K562 (cell line): ENCODE measurements around the gene ZSCAN22. TPM values are rescaled to one million over a fixed set of nuclear protein-coding genes. Genes with fewer than 3 reads are reported as not detected.

ENCODE experiments used
- E2F3 ChIP-seq: fragments of 250-450 bp; sonication (Bioruptor Pico); IDR thresholded peaks from 2 replicates; pipeline ENCODE4 v1.4.0; 2020; ENCODE audit warnings: mild to moderate bottlenecking
- ERF ChIP-seq: fragments of 450-650 bp; formaldehyde crosslinking; IDR thresholded peaks from 2 replicates; pipeline ENCODE4 v1.4.0; 2020; ENCODE audit warnings: mild to moderate bottlenecking, mixed read lengths
- KLF13 ChIP-seq: fragments of 450-650 bp; IDR thresholded peaks from 2 replicates; pipeline ENCODE4 v1.6.1; 2016; ENCODE audit warnings: missing genetic modification characterization, low read depth, mild to moderate bottlenecking, missing compliant biosample characterization, moderate library complexity, borderline replicate concordance
- MEF2A ChIP-seq: IDR thresholded peaks from 2 replicates; pipeline ENCODE4 v1.6.1; 2011; ENCODE audit warnings: low read depth, mild to moderate bottlenecking, low read length, moderate library complexity; ENCODE audit not compliant: control insufficient read depth
- MTF1 ChIP-seq: fragments of 250-450 bp; sonication (Bioruptor Pico); IDR thresholded peaks from 2 replicates; pipeline ENCODE4 v1.9.0; 2021; ENCODE audit warnings: moderate library complexity, mild to moderate bottlenecking, inconsistent platforms, borderline replicate concordance
- PHF20 ChIP-seq: fragments of 450-650 bp; IDR thresholded peaks from 2 replicates; pipeline ENCODE4 v1.6.1; 2018; ENCODE audit not compliant: partially characterized antibody
- RCOR1 ChIP-seq, 2 experiments: IDR thresholded peaks; 2 replicates each; pipeline ENCODE4 v1.6.1; 2012; ENCODE audit warnings: low read depth in 2 of 2, low read length in 2 of 2, borderline replicate concordance in 1 of 2, improper control_type of control experiment in 1 of 2
- ZNF124 ChIP-seq: sonication (generic); formaldehyde crosslinking; IDR thresholded peaks from 2 replicates; pipeline ENCODE4 v1.8.1; 2022; ENCODE audit warnings: missing genetic modification reagents
- ZNF174 ChIP-seq: fragments of 250-450 bp; sonication (Bioruptor Pico); IDR thresholded peaks from 2 replicates; pipeline ENCODE4 v1.4.0; 2020; ENCODE audit warnings: mild to moderate bottlenecking
- ZNF76 ChIP-seq: fragments of 250-450 bp; sonication (Bioruptor Pico); IDR thresholded peaks from 2 replicates; pipeline ENCODE4 v1.4.0; 2020; ENCODE audit warnings: mild to moderate bottlenecking, moderate library complexity, borderline replicate concordance
- polyA plus RNA-seq, 8 experiments: library from polyadenylated mRNA; depleted of rRNA in 4 of 8; stranded (reverse) in 5 of 8; unstranded in 3 of 8; fragments of >200 nt; fragmentation: Nextera tagmentation in 2 of 8; fragmentation: Illumina TruSeq in 1 of 8; extraction: Ambion mirVana in 2 of 8; extraction: Trizol in 1 of 8; gene quantifications; 2 replicates each; pipeline versions ENCODE4 v1.2.1 to v1.2.3, GENCODE V29; 2011 to 2014; ENCODE audit warnings: inconsistent platforms in 1 of 8, missing spikeins in 1 of 8
- total RNA-seq, 7 experiments: library from RNA; depleted of rRNA in 6 of 7; stranded (reverse); fragments of >200 nt in 6 of 7; fragmentation: Illumina TruSeq in 2 of 7; extraction: Trizol in 2 of 7; gene quantifications; 2 replicates each; pipeline versions ENCODE4 v1.2.1 to v1.2.3, GENCODE V29; 2011 to 2021; ENCODE audit warnings: low replicate concordance in 1 of 7
- TF ChIP-seq, protein P1 (sequence below): sonication (generic); formaldehyde crosslinking; IDR thresholded peaks from 2 replicates; pipeline ENCODE4 v1.8.1; 2023; ENCODE audit warnings: mild to moderate bottlenecking, missing genetic modification reagents
- TF ChIP-seq, protein P2 (sequence below): fragments of 250-450 bp; sonication (Bioruptor Pico); IDR thresholded peaks from 2 replicates; pipeline ENCODE4 v1.5.0; 2021; ENCODE audit warnings: mild to moderate bottlenecking, moderate library complexity
- TF ChIP-seq, protein P3 (sequence below): sonication (generic); IDR thresholded peaks from 2 replicates; pipeline ENCODE4 v1.6.1; 2016
- TF ChIP-seq, protein P4 (sequence below), 3 experiments: fragments of 200-800 bp in 1 of 3; fragments of 250-450 bp in 1 of 3; fragments of 450-650 bp in 1 of 3; sonication (Bioruptor Pico) in 1 of 3; sonication (Bioruptor generic) in 1 of 3; formaldehyde crosslinking in 1 of 3; IDR thresholded peaks; 2 replicates each; pipeline versions ENCODE4 v1.6.1 to v1.8.0; 2016 to 2022; ENCODE audit warnings: mild to moderate bottlenecking in 2 of 3, missing genetic modification characterization in 2 of 3, missing compliant biosample characterization in 1 of 3, moderate library complexity in 1 of 3

Gene ZSCAN22
- total and polyA plus RNA-seq, 9 of the 15 experiments (the other 6 are each of a cell fraction or from before 2014, with no cell fraction given), result 0.98 to 5.3 (median 3.0) TPM

DNA sequence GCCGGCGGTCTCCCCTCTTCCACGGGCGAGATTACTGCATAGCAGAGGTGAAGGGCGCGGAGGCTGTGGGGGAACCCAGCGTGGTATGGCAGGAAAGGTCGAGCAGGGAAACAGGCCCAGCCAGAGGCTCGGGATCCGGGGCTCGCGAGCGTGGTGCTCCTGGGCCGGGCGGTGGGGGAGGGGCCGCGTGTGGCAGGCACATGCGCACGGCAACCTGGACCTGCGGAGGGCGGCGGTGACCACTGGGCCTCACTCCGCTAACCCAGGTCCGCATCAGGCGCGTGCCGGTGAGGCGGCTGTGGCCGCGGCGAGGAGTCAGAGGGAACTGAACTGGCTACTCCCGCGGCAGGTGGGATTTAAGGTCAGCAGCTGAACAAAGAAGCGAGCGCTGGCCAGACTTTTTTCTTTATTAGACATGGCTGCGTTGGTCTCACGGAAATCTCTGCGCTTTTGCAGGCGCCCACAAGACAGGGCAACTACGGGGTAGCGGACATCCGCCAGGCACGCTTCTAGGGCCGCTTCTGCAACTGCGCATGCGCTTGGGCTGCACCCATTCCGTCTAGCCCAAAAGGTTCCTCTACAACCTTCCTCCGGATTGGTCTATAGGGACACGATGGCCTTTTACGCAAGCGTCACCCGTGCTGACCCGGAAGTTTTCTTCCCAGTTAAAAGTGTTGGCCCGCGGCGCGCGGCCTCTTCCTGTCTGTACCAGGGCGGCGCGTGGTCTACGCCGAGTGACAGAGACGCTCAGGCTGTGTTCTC lies 60.0 kb downstream of the ZSCAN22 start, which contains the start of gene RPS5 (continued):
- TF ChIP-seq, protein P1, sequence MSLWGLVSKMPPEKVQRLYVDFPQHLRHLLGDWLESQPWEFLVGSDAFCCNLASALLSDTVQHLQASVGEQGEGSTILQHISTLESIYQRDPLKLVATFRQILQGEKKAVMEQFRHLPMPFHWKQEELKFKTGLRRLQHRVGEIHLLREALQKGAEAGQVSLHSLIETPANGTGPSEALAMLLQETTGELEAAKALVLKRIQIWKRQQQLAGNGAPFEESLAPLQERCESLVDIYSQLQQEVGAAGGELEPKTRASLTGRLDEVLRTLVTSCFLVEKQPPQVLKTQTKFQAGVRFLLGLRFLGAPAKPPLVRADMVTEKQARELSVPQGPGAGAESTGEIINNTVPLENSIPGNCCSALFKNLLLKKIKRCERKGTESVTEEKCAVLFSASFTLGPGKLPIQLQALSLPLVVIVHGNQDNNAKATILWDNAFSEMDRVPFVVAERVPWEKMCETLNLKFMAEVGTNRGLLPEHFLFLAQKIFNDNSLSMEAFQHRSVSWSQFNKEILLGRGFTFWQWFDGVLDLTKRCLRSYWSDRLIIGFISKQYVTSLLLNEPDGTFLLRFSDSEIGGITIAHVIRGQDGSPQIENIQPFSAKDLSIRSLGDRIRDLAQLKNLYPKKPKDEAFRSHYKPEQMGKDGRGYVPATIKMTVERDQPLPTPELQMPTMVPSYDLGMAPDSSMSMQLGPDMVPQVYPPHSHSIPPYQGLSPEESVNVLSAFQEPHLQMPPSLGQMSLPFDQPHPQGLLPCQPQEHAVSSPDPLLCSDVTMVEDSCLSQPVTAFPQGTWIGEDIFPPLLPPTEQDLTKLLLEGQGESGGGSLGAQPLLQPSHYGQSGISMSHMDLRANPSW (CRISPR knock-in tag), result no peak
- TF ChIP-seq, protein P2, sequence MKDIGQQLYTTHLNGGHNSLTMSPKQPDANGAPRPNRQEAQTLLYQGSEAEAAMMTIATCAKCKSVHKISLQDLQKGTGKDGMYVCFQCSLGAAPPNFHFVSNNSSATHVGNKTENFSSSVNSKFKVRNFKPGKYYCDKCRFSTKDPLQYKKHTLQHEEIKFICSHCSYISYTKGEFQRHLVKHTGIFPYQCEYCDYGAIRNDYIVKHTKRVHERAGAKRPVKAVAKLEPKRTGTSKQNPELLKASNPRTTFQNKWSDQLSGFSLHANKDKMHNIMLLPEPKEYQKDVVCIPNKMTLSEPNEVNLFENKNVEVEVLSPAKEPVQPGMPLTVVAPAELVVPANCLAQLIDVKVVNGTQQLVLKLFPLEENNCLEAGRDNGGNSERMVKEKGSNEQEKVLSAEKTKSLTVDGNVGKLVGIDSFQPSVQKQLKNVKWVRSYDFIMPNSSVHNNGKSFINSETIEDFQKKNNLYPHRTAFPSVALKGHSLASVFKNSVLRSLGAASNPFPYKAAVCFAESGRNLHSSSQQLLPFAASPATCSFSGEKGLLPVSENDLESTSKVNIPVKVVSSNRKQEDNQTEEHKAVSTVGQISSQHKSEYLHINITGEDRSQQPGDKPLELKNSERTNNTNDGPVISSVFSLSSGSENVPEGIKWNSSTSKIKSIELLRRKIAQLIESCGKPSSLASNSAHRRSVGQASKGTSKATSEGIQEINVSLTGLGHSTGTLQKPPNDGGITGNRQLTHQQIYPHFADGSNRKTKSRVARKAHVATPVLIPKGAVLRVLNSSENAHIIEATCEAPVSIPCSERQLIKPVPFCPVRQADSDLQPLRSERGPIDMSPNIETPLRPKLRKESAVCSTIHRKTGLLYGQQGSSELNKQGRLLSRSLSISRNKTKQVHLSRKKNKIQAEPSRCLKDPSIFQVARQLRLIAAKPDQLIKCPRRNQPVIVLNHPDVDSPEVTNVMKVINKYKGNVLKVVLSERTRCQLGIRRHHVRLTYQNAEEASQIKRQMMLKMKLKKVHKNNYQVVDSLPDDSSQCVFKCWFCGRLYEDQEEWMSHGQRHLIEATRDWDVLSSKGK, result no peak
- TF ChIP-seq KLF13 (tag) (peak; percentile 13; the same call in 1 of the 2 replicates), ZNF174 (CRISPR knock-in tag) (no peak), E2F3 (CRISPR knock-in tag) (0 out of 2 replicates have a peak, but pooled peaks have one; percentile 11), ZNF124 (CRISPR knock-in tag) (no peak), MTF1 (CRISPR knock-in tag) (no peak), PHF20 (peak; percentile 60), MEF2A (peak; percentile 22; the same call in 1 of the 2 replicates), ZNF76 (CRISPR knock-in tag) (peak; percentile 78; the same call in 1 of the 2 replicates), RCOR1 (IDR thresholded peaks at IDR 0.05; ENCODE audit: borderline replicate concordance in 1 of 2, low read depth in 2 of 2, low read length in 2 of 2) (no peak), ERF (CRISPR knock-in tag) (peak; percentile 85; the same call in 1 of the 2 replicates)
- TF ChIP-seq, protein P3, sequence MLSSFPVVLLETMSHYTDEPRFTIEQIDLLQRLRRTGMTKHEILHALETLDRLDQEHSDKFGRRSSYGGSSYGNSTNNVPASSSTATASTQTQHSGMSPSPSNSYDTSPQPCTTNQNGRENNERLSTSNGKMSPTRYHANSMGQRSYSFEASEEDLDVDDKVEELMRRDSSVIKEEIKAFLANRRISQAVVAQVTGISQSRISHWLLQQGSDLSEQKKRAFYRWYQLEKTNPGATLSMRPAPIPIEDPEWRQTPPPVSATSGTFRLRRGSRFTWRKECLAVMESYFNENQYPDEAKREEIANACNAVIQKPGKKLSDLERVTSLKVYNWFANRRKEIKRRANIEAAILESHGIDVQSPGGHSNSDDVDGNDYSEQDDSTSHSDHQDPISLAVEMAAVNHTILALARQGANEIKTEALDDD, result no peak
- TF ChIP-seq, protein P4, sequence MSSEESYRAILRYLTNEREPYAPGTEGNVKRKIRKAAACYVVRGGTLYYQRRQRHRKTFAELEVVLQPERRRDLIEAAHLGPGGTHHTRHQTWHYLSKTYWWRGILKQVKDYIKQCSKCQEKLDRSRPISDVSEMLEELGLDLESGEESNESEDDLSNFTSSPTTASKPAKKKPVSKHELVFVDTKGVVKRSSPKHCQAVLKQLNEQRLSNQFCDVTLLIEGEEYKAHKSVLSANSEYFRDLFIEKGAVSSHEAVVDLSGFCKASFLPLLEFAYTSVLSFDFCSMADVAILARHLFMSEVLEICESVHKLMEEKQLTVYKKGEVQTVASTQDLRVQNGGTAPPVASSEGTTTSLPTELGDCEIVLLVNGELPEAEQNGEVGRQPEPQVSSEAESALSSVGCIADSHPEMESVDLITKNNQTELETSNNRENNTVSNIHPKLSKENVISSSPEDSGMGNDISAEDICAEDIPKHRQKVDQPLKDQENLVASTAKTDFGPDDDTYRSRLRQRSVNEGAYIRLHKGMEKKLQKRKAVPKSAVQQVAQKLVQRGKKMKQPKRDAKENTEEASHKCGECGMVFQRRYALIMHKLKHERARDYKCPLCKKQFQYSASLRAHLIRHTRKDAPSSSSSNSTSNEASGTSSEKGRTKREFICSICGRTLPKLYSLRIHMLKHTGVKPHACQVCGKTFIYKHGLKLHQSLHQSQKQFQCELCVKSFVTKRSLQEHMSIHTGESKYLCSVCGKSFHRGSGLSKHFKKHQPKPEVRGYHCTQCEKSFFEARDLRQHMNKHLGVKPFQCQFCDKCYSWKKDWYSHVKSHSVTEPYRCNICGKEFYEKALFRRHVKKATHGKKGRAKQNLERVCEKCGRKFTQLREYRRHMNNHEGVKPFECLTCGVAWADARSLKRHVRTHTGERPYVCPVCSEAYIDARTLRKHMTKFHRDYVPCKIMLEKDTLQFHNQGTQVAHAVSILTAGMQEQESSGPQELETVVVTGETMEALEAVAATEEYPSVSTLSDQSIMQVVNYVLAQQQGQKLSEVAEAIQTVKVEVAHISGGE (CRISPR knock-in tag; IDR thresholded peaks at IDR 0.05), result peak in 1 of 3 experiments; percentile 87; a peak in 2 of 6 replicates
